Measurements from ENCODE around the gene MROH8.

- TF ChIP-seq CTCF (IDR thresholded peaks at IDR 0.05; ENCODE audit: low read length): no peak
- TF ChIP-seq EZH2 (optimal IDR thresholded peaks at IDR 0.05; ENCODE audit: low read depth, low read length): no peak
Observed at GRCh38 chr20:37225146-37225545, 45.8 kb upstream of the MROH8 start.
